ENCODE data around the gene BRPF1. TPM values are rescaled to one million over a fixed set of nuclear protein-coding genes. Genes with fewer than 3 reads are reported as not detected.

The BRPF1 gene
- total RNA-seq, 2 donors from 2014 or later: 16.4 to 21.0 TPM

GRCh38 chr3:9717563-9717962 lies 14.0 kb upstream of the BRPF1 start:
- no peaks in the 10 kb centered on the region for H3K9me3 ChIP-seq
- ATAC-seq (ENCODE audit: insufficient number of reproducible peaks, low FRiP score, low read depth): no peak
- H3K27me3 ChIP-seq (replicated peaks; ENCODE audit: insufficient read depth): no peaks in the 10 kb centered on the region
- H3K4me1 ChIP-seq (ENCODE audit: control insufficient read depth in 1 of 2, low read depth in 2 of 2): peaks cover 3 to 10% of the 10 kb centered on the region in 2 donors
- no peak for DNase-seq (ENCODE audit: low spot score)
- TF ChIP-seq, protein P1, sequence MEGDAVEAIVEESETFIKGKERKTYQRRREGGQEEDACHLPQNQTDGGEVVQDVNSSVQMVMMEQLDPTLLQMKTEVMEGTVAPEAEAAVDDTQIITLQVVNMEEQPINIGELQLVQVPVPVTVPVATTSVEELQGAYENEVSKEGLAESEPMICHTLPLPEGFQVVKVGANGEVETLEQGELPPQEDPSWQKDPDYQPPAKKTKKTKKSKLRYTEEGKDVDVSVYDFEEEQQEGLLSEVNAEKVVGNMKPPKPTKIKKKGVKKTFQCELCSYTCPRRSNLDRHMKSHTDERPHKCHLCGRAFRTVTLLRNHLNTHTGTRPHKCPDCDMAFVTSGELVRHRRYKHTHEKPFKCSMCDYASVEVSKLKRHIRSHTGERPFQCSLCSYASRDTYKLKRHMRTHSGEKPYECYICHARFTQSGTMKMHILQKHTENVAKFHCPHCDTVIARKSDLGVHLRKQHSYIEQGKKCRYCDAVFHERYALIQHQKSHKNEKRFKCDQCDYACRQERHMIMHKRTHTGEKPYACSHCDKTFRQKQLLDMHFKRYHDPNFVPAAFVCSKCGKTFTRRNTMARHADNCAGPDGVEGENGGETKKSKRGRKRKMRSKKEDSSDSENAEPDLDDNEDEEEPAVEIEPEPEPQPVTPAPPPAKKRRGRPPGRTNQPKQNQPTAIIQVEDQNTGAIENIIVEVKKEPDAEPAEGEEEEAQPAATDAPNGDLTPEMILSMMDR (IDR thresholded peaks at IDR 0.05): no peak
- no peak overlapping the region for H3K27ac ChIP-seq
- H3K36me3 ChIP-seq: no peaks in the 10 kb centered on the region
- no peak overlapping the region for H3K4me3 ChIP-seq

DNA sequence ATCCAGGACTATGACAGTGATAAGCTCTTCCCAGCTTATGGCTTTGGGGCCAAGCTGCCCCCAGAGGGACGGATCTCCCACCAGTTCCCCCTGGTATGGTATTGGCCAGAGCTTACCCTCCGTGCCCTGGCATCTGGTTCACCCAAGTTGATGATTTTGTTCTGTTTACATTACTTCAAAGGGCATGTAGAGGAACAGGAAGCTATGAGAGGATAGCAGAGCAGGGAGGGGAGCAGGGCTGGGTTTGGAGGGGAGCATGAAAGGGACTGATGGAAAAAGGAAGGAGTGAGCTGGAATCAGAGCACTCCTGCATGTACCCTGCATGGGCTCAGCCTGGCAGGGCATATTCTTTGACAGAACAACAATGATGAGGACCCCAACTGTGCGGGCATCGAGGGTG lies 13.4 kb upstream of the BRPF1 start:
- Histone ChIP-seq H3K9me3 (no peaks in the 10 kb centered on the region), H3K27ac (no peak overlapping the region), H3K4me3 (no peak overlapping the region), H3K4me1 (ENCODE audit: control insufficient read depth in 1 of 2, low read depth in 2 of 2) (peaks cover 3 to 10% of the 10 kb centered on the region in 2 donors), H3K27me3 (replicated peaks; ENCODE audit: insufficient read depth) (no peaks in the 10 kb centered on the region), H3K36me3 (no peaks in the 10 kb centered on the region)
- ATAC-seq (ENCODE audit: insufficient number of reproducible peaks, low FRiP score, low read depth): no peak
- no peak for DNase-seq (ENCODE audit: low spot score)
- TF ChIP-seq, protein P1 (IDR thresholded peaks at IDR 0.05): no peak

GRCh38 chr3:9721015-9721699 lies 10.4 kb upstream of the BRPF1 start:
- H3K4me1 ChIP-seq (ENCODE audit: control insufficient read depth in 1 of 2, low read depth in 2 of 2): peaks cover under 1 to 4% of the 10 kb centered on the region in 2 donors
- no peaks in the 10 kb centered on the region for H3K27me3 ChIP-seq (replicated peaks; ENCODE audit: insufficient read depth)
- no peak for ATAC-seq (ENCODE audit: insufficient number of reproducible peaks, low FRiP score, low read depth)
- DNase-seq (ENCODE audit: low spot score): no peak
- no peak overlapping the region for H3K27ac ChIP-seq
- no peak overlapping the region for H3K4me3 ChIP-seq
- no peaks in the 10 kb centered on the region for H3K9me3 ChIP-seq
- no peaks in the 10 kb centered on the region for H3K36me3 ChIP-seq
- TF ChIP-seq, protein P1 (IDR thresholded peaks at IDR 0.05): no peak

GRCh38 chr3:9721700-9722060 lies 9.9 kb upstream of the BRPF1 start:
- Histone ChIP-seq H3K27me3 (replicated peaks; ENCODE audit: insufficient read depth) (no peaks in the 10 kb centered on the region), H3K27ac (no peak overlapping the region), H3K36me3 (no peaks in the 10 kb centered on the region), H3K4me3 (no peak overlapping the region), H3K9me3 (no peaks in the 10 kb centered on the region), H3K4me1 (ENCODE audit: control insufficient read depth in 1 of 2, low read depth in 2 of 2) (no peaks in the 10 kb centered on the region)
- TF ChIP-seq, protein P1 (IDR thresholded peaks at IDR 0.05): no peak
- no peak for DNase-seq (ENCODE audit: low spot score)
- ATAC-seq (ENCODE audit: insufficient number of reproducible peaks, low FRiP score, low read depth): no peak

DNA sequence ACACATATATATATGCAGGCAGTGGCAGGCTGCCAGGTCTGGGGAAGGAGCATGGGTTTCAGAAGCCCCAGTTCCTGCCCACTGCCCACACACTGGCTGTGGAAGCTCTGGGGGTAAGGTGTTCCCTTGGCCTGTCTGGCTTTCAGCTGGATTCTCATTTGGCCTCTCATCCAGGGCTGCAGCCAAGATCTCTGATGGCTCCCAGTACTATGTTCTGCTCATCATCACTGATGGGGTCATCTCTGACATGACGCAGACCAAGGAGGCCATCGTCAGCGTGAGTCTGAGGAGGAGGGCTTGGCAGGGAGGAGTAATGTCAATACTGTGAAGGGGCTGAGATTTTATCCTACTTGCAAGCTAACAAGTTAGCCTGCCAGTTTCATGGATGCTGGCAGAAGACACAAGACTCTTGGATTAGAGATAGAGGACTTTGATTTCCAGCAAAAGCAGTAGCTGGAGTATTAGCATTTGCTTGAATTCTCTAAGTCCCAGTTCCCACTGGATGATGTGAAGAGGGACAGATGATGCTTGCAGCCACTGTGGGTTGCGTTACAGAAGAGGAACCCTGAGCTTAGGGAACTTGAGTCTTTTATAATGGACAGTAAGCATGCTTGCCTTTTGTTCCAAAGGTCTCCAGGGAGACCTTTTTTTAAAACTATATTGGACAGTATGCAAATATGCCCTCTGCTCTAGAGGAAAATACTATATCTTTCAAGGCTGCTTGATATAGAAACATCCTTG lies 5.6 kb upstream of the BRPF1 start:
- peaks cover 0 to 5% of the 10 kb centered on the region in 2 donors for H3K4me1 ChIP-seq (ENCODE audit: control insufficient read depth in 1 of 2, low read depth in 2 of 2)
- DNase-seq (ENCODE audit: low spot score) (no peak), ATAC-seq (ENCODE audit: insufficient number of reproducible peaks, low FRiP score, low read depth) (no peak)
- no peaks in the 10 kb centered on the region for H3K27me3 ChIP-seq (replicated peaks; ENCODE audit: insufficient read depth)
- H3K36me3 ChIP-seq: no peaks in the 10 kb centered on the region
- H3K4me3 ChIP-seq: no peak overlapping the region
- no peaks in the 10 kb centered on the region for H3K9me3 ChIP-seq
- no peak overlapping the region for H3K27ac ChIP-seq
- TF ChIP-seq, protein P1 (IDR thresholded peaks at IDR 0.05): no peak

All from thoracic aorta (tissue), 2 donors.